Activated T-cell treated with anti-CD3 and anti-CD28 coated beads, Interleukin-2, amount 50 U/mL, for 72 hours (primary cell): Measurements from ENCODE around the gene PI16. TPM values are rescaled to one million over a fixed set of nuclear protein-coding genes. Genes with fewer than 3 reads are reported as not detected.

Experiments used
- ATAC-seq, 2 donors: fragments of 150-1000 bp; cut with Tn5 transposase; replicated peaks in 1 of 2; 2 replicates each; pipeline ENCODE4 v1.10.0; 2021; ENCODE audit warnings: moderate library complexity in 2 of 2, mild to moderate bottlenecking in 1 of 2
- DNase-seq, 2 donors: peaks; one replicate each; pipeline ENCODE4 v3.0.0; 2021 to 2022; ENCODE audit warnings: mixed read lengths in 1 of 2
- H3K27ac Mint-ChIP-seq: one replicate; pipeline ENCODE4 v1.8.0; 2022; ENCODE audit warnings: mild to moderate bottlenecking, moderate library complexity, mixed read lengths
- H3K27me3 Mint-ChIP-seq: one replicate; pipeline ENCODE4 v1.8.0; 2022; ENCODE audit warnings: low read depth, mixed read lengths
- H3K36me3 Mint-ChIP-seq, 2 donors: one replicate each; pipeline ENCODE4 v1.8.0; 2022; ENCODE audit warnings: mixed read lengths in 2 of 2, mild to moderate bottlenecking in 1 of 2; ENCODE audit not compliant: insufficient read depth in 2 of 2
- H3K4me1 Mint-ChIP-seq: one replicate; pipeline ENCODE4 v1.8.0; 2022; ENCODE audit warnings: low read depth, mixed read lengths
- H3K4me3 Mint-ChIP-seq, 2 donors: one replicate each; pipeline ENCODE4 v1.8.0; 2022; ENCODE audit warnings: mild to moderate bottlenecking in 2 of 2, mixed read lengths in 2 of 2, moderate library complexity in 2 of 2
- H3K9me3 Mint-ChIP-seq, 2 donors: one replicate each; pipeline ENCODE4 v1.8.0; 2022; ENCODE audit warnings: mixed read lengths in 2 of 2
- total RNA-seq, 2 donors: library from RNA; stranded (reverse); gene quantifications; one replicate each; pipeline ENCODE4 v1.2.3, GENCODE V29; 2022

Gene PI16
- total RNA-seq, 2 donors from 2014 or later = 0.14 to 4.2 TPM

DNA sequence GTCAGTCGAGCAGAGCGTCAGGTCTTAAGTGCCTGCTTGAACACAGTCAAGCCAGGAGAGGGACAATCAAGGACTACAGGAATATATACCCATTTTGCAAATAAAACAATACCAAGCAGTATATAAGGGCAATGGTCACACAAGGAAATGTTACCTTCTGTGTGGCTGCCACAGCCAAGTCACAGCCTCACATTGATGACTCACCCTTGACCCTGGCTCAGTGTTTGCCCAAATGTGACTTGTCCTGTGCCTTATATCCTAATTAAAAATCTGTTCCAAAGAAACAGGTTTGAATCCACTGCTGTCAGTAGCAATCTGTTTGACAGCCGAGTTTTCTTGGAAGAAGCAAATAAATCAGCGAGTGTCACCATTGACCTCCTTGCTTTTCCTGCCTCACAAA lies 34.5 kb upstream of the PI16 start:
- Mint-ChIP-seq H3K4me1 (peaks cover 38% of the 10 kb centered on the region), H3K27ac (peak overlapping the region; percentile 31), H3K4me3 (no peak overlapping the region), H3K36me3 (peaks cover 8 to 23% of the 10 kb centered on the region in 2 donors), H3K27me3 (no peaks in the 10 kb centered on the region), H3K9me3 (no peaks in the 10 kb centered on the region)
- DNase-seq = no peak
- no peak for ATAC-seq

DNA sequence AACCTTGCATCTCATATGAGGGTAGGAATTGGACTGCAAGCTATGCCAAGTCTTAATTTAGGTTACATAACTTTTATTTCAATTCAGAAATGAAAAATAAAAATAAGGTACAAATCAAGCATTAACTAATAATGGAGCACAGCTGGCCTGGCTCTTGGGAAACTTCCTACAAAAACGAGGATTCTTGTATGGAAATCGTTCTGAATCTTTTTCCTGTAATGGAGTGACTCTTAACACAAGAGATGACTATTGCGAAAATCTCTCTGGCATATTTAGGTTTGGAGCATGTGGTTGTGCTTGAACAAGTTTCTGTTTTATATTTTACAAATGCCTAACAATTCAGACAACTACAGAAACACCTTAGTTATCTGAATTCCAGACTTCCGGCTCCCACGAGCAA lies 34.0 kb upstream of the PI16 start:
- no peaks in the 10 kb centered on the region for H3K27me3 Mint-ChIP-seq
- H3K4me1 Mint-ChIP-seq = peaks cover 38% of the 10 kb centered on the region
- no peak overlapping the region for H3K27ac Mint-ChIP-seq
- peaks cover 9 to 26% of the 10 kb centered on the region in 2 donors for H3K36me3 Mint-ChIP-seq
- DNase-seq (no peak), ATAC-seq (no peak)
- no peak overlapping the region for H3K4me3 Mint-ChIP-seq
- H3K9me3 Mint-ChIP-seq = no peaks in the 10 kb centered on the region

DNA sequence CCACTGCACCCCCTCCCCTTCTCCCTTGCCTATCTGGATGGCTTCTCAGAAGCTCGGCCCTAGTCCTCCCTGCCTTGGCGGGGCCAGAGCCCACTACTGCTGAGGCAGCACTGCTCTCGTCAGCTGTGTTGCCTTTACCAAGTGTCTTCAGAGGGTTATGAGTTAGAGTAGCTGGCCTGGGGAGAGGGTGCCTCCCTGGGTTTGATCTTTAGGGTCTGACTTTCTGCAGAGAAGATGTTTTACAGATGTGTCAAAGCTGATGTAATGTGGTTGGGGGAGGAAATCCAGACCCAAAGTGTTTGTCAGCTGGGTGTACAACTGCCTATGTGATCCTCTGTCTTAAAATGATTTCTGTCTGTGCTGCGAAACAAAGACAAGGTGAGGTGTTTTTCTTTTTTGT lies 30.4 kb upstream of the PI16 start:
- peaks cover 0 to 2% of the 10 kb centered on the region in 2 donors for H3K9me3 Mint-ChIP-seq
- DNase-seq = peak; percentile 33 to 35
- H3K4me3 Mint-ChIP-seq = peak overlapping the region; percentile 21 to 91
- H3K4me1 Mint-ChIP-seq = peaks cover 50% of the 10 kb centered on the region
- H3K27ac Mint-ChIP-seq = peak overlapping the region; percentile 79
- H3K36me3 Mint-ChIP-seq = peaks cover 6 to 20% of the 10 kb centered on the region in 2 donors
- ATAC-seq = peak; percentile 64 to 72
- no peaks in the 10 kb centered on the region for H3K27me3 Mint-ChIP-seq

DNA sequence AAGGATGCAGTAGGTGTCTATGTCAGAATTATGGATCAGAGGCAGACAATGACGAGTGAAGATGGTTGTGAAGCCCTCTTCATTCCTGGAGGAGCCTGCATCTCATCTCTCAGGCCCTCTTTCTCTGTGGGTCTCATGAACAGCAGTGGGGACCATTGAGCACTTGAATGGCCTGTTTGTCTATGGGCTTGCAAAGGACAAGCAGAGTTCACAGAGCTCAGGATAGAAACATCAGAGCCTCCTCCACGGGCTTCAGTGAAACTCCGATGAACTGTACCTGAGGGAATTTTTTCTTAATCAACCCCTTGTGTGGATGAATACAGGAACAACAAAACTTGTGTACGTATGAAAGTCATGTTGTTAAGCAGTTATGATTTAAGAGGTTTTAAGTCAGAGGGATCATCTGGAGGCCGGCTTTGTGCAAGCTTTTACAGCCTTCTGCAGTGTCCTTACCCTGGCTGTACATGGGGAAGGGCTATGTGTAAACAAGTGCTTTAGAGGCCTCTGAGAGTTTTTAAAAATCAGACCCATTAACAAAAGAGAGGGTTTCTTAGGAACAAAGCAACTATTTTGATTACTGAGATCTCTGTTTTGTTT lies 29.7 kb upstream of the PI16 start:
- Mint-ChIP-seq H3K27me3 (no peaks in the 10 kb centered on the region), H3K4me1 (peaks cover 50% of the 10 kb centered on the region), H3K4me3 (peak overlapping the region; percentile 48 to 91), H3K9me3 (peaks cover 0 to 2% of the 10 kb centered on the region in 2 donors), H3K36me3 (peaks cover 6 to 18% of the 10 kb centered on the region in 2 donors), H3K27ac (peak overlapping the region; percentile 97)
- ATAC-seq (no peak), DNase-seq (no peak)

DNA sequence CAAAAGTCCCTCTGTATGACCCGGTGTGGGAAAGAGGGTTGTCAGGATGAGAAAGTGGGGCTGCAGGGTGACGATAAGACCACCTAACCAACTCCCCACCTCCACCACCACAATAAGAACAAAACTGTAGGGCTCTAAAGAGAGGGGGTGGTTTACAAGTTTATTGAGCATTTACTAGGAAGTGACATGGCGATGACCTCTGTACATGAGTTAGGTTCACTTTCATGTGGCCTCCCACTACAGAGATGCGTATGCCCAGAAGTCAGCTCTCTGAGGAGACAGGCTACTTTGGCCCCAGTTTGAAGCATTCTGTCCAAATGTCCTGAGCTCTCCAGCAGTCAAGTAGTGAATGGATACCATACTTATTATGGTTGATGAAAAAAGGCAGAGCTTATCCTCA lies 28.7 kb upstream of the PI16 start:
- H3K27me3 Mint-ChIP-seq = no peaks in the 10 kb centered on the region
- ATAC-seq = peak; percentile 80 to 85
- H3K27ac Mint-ChIP-seq = peak overlapping the region; percentile 97
- H3K4me1 Mint-ChIP-seq = peaks cover 50% of the 10 kb centered on the region
- DNase-seq = peak; percentile 38 to 56
- H3K36me3 Mint-ChIP-seq = peaks cover 6 to 15% of the 10 kb centered on the region in 2 donors
- H3K9me3 Mint-ChIP-seq = peaks cover 0 to 2% of the 10 kb centered on the region in 2 donors
- peak overlapping the region; percentile 74 to 91 for H3K4me3 Mint-ChIP-seq

DNA sequence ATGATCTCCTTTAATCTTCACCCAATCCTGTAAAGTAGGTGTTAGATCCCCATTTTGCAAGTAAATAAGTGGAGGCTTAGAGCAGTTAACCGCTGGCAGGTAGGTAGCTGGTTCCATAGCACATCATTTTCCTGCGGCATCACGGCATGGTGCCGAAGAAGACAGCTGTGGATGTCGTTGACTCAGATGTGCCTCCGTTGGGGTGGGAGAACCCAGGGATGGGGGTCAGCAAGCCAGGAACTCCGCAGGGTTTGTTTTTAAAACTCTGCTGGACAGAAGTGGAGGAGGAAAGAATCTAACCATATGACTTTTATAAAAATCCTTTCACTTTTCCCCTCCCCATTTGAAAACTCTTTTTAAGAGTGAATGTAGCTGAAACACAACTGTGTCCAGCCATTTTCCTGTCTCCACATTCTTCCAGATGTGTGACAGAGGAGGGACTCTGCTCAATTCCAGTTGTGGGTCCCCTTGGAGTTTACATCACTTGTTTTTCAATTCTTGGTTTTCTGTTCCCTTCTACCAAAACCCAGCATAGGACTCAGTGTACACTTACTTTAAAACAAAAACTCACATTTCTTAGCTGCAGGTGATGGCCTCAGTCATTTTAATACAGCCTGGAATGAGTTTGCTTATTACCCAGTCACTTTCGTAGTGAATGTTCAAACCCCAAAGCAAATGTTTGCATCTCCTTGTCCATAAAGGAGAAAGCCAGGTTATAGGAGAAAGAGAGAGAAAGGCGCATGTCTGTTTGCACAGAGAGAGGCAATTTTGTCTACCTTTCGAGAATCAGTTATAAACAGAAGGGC lies 27.6 kb upstream of the PI16 start:
- Mint-ChIP-seq H3K36me3 (peaks cover 4 to 14% of the 10 kb centered on the region in 2 donors), H3K27me3 (no peaks in the 10 kb centered on the region), H3K9me3 (peaks cover 0 to 2% of the 10 kb centered on the region in 2 donors), H3K27ac (peak overlapping the region; percentile 82), H3K4me3 (peak overlapping the region; percentile 11 to 70), H3K4me1 (peaks cover 50% of the 10 kb centered on the region)
- ATAC-seq = peak; percentile 45 to 62
- DNase-seq = no peak

DNA sequence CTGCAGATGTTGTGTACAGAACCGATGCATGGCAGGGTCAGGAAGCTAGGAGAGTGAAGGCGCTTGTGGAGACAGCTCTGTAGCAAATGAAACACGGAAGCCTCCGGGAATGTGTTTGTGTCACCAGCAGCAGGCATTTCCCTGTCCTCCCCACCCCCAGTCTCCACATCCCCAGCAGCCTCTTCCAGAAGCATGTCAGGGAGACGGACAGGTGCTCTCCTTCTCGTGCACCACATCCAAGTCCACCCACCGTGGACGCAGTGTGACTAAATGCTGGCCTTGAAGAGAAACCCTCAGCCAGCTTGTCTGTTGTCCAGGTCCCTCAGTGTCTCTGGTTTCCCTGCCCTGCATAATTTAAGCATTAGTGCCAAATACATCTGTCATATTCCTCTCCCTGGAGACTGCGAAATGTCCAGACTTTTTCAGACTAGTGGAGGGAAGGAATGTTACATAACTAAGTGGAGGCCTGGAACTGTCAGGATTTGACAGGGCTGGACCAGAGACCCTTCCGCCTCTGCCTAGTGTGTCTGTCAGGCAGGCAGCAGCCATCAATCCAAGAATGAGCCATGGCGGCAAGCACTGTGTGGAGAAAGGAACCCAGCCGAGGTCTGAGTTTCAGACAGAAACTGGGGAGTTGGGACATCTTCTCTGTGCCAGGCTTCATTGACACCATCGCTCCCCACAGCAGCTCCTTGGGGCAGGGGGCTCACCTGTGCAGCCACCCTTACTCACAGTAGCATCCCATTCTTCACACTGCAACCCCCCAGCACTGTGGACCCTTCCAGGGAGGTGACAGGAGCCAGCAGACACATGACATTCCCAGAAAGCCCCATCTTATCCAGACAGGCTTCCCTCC lies 26.6 kb upstream of the PI16 start:
- DNase-seq = no peak
- no peaks in the 10 kb centered on the region for H3K27me3 Mint-ChIP-seq
- no peak overlapping the region for H3K27ac Mint-ChIP-seq
- no peak for ATAC-seq
- no peak overlapping the region for H3K4me3 Mint-ChIP-seq
- H3K36me3 Mint-ChIP-seq = peaks cover 4 to 13% of the 10 kb centered on the region in 2 donors
- H3K4me1 Mint-ChIP-seq = peaks cover 47% of the 10 kb centered on the region
- peaks cover 0 to 2% of the 10 kb centered on the region in 2 donors for H3K9me3 Mint-ChIP-seq

DNA sequence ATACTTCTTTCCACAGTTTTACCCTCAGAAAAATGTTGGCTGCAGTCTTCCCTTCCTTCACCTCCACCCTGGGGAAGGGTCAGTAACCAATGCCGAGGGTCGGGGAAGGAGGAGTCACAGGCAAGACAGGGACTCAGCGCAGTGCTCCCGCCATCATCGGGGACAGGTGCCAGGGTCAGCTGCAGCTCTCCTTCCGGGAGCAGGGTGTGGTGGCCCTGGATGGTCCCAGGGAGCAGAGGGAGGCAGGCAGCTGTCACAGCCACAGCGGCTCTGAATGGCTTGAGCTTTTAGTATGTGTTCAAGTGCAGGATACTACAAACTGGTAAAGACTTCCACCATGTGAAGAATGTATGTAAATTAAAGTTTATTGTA lies 26.0 kb upstream of the PI16 start:
- Mint-ChIP-seq H3K27ac (no peak overlapping the region), H3K27me3 (no peaks in the 10 kb centered on the region), H3K9me3 (peaks cover 0 to 2% of the 10 kb centered on the region in 2 donors), H3K36me3 (peaks cover 4 to 12% of the 10 kb centered on the region in 2 donors), H3K4me3 (no peak overlapping the region), H3K4me1 (peaks cover 41% of the 10 kb centered on the region)
- DNase-seq = no peak
- ATAC-seq = no peak

DNA sequence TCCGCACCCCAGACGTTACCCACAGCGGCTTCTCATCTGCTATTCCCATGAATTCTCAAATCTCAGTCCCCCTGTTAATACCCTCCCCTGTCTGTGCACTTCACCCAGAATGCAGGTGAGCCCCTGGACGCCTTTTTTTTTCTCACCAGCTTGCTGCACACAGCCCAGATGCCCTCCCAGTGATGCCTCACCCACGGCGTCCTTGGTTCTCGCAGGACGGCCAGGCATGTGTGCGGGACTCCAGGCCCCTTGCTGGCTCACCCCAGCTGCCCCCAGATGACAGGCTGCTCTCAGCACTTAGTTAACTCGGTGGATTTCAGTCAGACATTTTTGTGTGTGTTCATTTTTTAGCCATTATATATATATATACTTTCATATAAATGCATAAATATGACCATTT lies 25.4 kb upstream of the PI16 start:
- H3K9me3 Mint-ChIP-seq = peaks cover 0 to 2% of the 10 kb centered on the region in 2 donors
- H3K27me3 Mint-ChIP-seq = no peaks in the 10 kb centered on the region
- no peak overlapping the region for H3K27ac Mint-ChIP-seq
- H3K36me3 Mint-ChIP-seq = peaks cover 4 to 10% of the 10 kb centered on the region in 2 donors
- ATAC-seq (no peak), DNase-seq (no peak)
- H3K4me3 Mint-ChIP-seq = no peak overlapping the region
- H3K4me1 Mint-ChIP-seq = peaks cover 35% of the 10 kb centered on the region

DNA sequence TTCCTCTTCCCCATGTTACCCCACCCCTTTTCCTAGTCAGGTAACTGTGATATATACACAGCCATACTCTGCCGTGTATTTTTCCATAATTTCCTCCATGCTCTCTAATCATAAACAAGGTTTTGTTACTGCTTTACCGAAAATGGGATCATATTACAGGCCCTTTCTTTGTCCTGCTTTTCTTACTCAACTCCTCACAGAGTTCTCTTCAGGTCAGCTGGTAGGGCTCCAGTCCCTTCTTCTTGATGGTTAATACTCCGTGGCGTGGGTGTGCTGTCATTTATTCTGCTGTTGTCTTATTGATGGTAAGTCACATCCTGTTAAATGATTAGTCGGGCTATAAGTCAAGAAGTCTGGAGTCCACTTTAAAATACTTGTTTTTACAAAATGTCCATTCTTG lies 24.9 kb upstream of the PI16 start:
- peaks cover 30% of the 10 kb centered on the region for H3K4me1 Mint-ChIP-seq
- ATAC-seq (no peak), DNase-seq (no peak)
- peaks cover 4 to 5% of the 10 kb centered on the region in 2 donors for H3K36me3 Mint-ChIP-seq
- no peaks in the 10 kb centered on the region for H3K27me3 Mint-ChIP-seq
- H3K4me3 Mint-ChIP-seq = no peak overlapping the region
- peaks cover 0 to 2% of the 10 kb centered on the region in 2 donors for H3K9me3 Mint-ChIP-seq
- no peak overlapping the region for H3K27ac Mint-ChIP-seq

DNA sequence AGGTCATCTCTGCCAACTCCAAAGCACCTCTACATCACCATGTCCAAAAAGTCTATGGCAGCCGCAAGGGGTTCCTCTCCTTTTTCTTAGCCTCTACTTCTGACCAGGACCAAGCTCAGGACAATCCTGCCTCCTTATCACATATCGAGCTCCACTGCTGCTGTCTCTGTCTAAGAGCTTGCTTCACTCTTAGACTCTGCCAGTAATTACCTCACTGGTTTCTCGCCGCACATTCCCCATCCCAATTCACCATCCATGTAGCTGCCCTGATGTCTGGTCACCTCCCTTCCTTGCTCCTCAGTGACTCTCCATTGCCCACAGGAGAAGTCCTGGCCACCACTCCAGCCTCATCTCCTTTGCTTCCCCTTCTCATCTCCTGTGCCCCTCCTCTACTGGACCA lies 24.1 kb upstream of the PI16 start:
- ATAC-seq (no peak), DNase-seq (no peak)
- H3K36me3 Mint-ChIP-seq = peaks cover 2% of the 10 kb centered on the region in 2 donors
- H3K27ac Mint-ChIP-seq = no peak overlapping the region
- H3K27me3 Mint-ChIP-seq = no peaks in the 10 kb centered on the region
- peaks cover 21% of the 10 kb centered on the region for H3K4me1 Mint-ChIP-seq
- H3K9me3 Mint-ChIP-seq = peaks cover 0 to 2% of the 10 kb centered on the region in 2 donors
- H3K4me3 Mint-ChIP-seq = no peak overlapping the region

DNA sequence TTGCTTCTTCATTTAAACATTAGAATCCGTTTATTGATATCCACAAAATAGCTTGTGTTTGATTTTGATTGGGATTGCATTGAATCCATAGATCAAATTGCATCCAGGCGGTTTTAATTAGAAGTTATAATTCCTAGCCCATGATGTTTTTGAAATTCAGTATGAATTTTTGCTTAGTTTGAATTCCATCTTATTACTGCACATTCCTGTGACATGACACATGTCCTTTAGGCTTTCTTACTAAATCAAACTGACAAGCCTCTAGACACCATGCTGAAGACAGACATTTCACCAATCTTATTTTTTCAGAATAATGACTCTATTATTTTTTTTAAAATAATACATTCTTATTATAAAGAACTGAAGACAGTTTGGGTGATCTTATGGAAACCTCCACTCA lies 21.4 kb upstream of the PI16 start:
- no peak for DNase-seq
- H3K27me3 Mint-ChIP-seq = no peaks in the 10 kb centered on the region
- H3K27ac Mint-ChIP-seq = no peak overlapping the region
- ATAC-seq = no peak
- no peaks in the 10 kb centered on the region for H3K9me3 Mint-ChIP-seq
- H3K4me3 Mint-ChIP-seq = no peak overlapping the region
- H3K36me3 Mint-ChIP-seq = no peaks in the 10 kb centered on the region
- no peaks in the 10 kb centered on the region for H3K4me1 Mint-ChIP-seq

DNA sequence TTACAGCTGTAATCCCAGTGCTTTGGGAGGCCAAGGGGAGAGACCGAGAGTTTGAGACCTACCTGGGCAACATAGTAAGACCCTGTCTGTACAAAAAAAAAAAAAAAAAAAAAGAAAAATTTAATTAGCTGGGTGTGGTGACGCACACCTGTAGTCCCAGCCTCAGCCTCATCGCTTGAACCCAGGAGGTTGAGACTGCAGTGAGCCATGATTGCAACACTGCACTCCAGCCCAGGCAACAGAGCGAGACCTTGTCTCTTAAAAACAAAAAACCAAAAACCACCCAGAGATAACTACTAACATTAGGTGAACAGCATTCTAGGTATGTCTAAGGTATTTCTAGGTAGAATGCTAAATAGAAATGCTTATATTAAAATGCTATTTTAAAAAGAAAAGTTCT lies 21.0 kb upstream of the PI16 start:
- Mint-ChIP-seq H3K9me3 (no peaks in the 10 kb centered on the region), H3K36me3 (no peaks in the 10 kb centered on the region), H3K4me1 (no peaks in the 10 kb centered on the region), H3K27ac (no peak overlapping the region), H3K27me3 (no peaks in the 10 kb centered on the region), H3K4me3 (no peak overlapping the region)
- DNase-seq = no peak
- no peak for ATAC-seq
